ENCODE measurements around the gene ANKRD45.

DNA sequence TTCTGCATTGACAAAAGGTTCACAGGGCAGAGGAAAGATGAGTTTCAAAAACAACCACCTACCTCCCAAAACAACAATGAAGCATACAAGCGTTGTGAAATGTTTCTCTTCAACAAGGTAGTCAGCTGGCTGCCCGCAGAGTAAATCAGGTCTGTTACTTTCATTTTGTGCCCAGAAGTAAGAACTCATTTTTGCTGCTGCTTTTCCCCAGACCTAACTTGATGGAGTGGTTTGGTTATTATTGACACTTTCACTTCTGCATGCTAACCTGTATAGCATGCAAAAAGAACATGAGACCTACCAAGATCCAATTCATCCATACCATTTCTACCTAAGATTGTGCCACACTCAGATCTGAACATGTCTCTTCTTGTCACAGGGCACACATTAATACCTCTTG, 68.1 kb downstream of the ANKRD45 start:
- TF ChIP-seq, protein P1, sequence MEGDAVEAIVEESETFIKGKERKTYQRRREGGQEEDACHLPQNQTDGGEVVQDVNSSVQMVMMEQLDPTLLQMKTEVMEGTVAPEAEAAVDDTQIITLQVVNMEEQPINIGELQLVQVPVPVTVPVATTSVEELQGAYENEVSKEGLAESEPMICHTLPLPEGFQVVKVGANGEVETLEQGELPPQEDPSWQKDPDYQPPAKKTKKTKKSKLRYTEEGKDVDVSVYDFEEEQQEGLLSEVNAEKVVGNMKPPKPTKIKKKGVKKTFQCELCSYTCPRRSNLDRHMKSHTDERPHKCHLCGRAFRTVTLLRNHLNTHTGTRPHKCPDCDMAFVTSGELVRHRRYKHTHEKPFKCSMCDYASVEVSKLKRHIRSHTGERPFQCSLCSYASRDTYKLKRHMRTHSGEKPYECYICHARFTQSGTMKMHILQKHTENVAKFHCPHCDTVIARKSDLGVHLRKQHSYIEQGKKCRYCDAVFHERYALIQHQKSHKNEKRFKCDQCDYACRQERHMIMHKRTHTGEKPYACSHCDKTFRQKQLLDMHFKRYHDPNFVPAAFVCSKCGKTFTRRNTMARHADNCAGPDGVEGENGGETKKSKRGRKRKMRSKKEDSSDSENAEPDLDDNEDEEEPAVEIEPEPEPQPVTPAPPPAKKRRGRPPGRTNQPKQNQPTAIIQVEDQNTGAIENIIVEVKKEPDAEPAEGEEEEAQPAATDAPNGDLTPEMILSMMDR (IDR thresholded peaks at IDR 0.05; ENCODE audit: low read depth, low read length, poor library complexity, severe bottlenecking) = no peak
- TF ChIP-seq EZH2phosphoT487 (IDR thresholded peaks at IDR 0.05; ENCODE audit: borderline replicate concordance, low read length) = no peak
